Thyroid gland (tissue), 4 donors: ENCODE data around the gene DARS1. TPM values are rescaled to one million over a fixed set of nuclear protein-coding genes. Genes with fewer than 3 reads are reported as not detected.

Source experiments
- DNase-seq, 2 donors: peaks; one replicate each; pipeline ENCODE4 v3.0.0-alpha.2; 2019
- H3K27ac ChIP-seq, 3 donors: fragments of 200-600 bp; sonication (generic); 1 replicate in 2 of 3; 2 replicates in 1 of 3; pipeline ENCODE4 v1.5.1; 2016 to 2019; ENCODE audit warnings: mild to moderate bottlenecking in 1 of 3, moderate library complexity in 1 of 3
- H3K27me3 ChIP-seq: fragments of 200-600 bp; sonication (generic); one replicate; pipeline ENCODE4 v1.5.1; 2019
- H3K36me3 ChIP-seq, 2 donors: fragments of 200-600 bp; sonication (generic); one replicate each; pipeline ENCODE4 v1.5.1; 2016 to 2019
- H3K4me1 ChIP-seq, 2 donors: fragments of 200-600 bp; sonication (generic); one replicate each; pipeline ENCODE4 v1.5.1; 2017 to 2019
- H3K4me3 ChIP-seq, 3 donors: fragments of 200-600 bp; sonication (generic); replicated peaks in 1 of 3; 1 replicate in 2 of 3; 2 replicates in 1 of 3; pipeline ENCODE4 v1.5.1; 2016; ENCODE audit warnings: mild to moderate bottlenecking in 1 of 3
- H3K9me3 ChIP-seq: fragments of 200-600 bp; sonication (generic); one replicate; pipeline ENCODE4 v1.5.1; 2017
- POLR2A ChIP-seq, 2 donors: fragments of 450-650 bp; IDR thresholded peaks; one replicate each; pipeline ENCODE4 v1.6.1; 2017; ENCODE audit warnings: antibody characterized with exemption in 2 of 2, mild to moderate bottlenecking in 2 of 2, moderate library complexity in 1 of 2
- WGBS, 2 donors: methylation state at CpG; one replicate each; pipeline ENCODE4 v1.1.5; 2017; 5-methylcytosine and 5-hydroxymethylcytosine counted together
- intact Hi-C: fragments of 100-400 bp; cut with DNase I; formaldehyde crosslinking; loops from one replicate; pipeline ENCODE4 v1.15.1; 2023
- total RNA-seq, 4 donors: library from RNA; depleted of rRNA; stranded (reverse); fragments of >200 nt; gene quantifications; one replicate each; pipeline ENCODE4 v1.2.3, GENCODE V29; 2016
- TF ChIP-seq, protein P1 (sequence below), 6 experiments: fragments of 200-600 bp in 3 of 6; fragments of 450-650 bp in 3 of 6; sonication (generic) in 3 of 6; IDR thresholded peaks; one replicate each; pipeline ENCODE4 v1.5.1; 2016 to 2019; ENCODE audit warnings: antibody characterized with exemption in 6 of 6, mild to moderate bottlenecking in 2 of 6, inconsistent platforms in 1 of 6, moderate library complexity in 1 of 6

Gene DARS1
- total RNA-seq, 4 donors from 2014 or later, result 69.6 to 94.4 (median 75.9) TPM

DNA sequence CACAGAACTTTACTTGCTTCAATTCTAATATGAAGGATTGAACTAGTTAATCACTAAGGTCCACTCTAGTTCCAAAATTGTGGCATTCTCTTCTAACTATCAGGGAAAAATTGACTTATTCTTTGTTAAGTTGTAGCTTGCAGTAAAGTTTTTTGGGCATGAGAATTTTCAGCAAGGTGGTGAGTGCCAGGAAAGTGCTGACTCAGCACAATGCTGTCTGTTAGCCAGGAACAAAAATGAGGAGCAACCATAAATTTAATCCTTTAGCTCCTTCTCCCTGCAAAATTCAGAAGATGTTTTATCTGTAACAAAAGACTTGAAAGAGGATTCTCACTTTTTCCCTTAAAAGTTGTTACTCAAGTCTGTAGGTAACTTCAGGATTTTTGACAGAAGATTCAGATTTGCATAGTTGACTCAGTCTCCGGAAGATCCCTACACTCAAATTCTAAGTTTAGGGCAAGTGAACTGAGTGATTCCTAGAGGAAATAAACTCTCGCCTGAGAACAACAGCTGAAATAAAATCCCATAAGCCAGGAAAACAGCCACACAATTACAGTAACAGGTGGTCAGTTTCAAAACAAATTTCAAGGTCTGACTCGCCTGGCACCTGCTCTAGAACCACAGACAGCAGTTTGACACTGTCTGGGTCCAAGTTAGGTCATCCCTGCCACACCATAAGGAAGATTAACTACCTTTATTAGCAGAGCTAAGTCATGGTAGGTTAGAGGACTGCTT is 20.2 kb upstream of the DARS1 start:
- Histone ChIP-seq H3K27me3 (no peaks in the 10 kb centered on the region), H3K27ac (no peak overlapping the region), H3K36me3 (no peaks in the 10 kb centered on the region), H3K4me1 (peaks cover 0 to 4% of the 10 kb centered on the region in 2 donors), H3K9me3 (no peaks in the 10 kb centered on the region), H3K4me3 (no peak overlapping the region)
- no peak for TF ChIP-seq POLR2A (IDR thresholded peaks at IDR 0.05)
- TF ChIP-seq, protein P1, sequence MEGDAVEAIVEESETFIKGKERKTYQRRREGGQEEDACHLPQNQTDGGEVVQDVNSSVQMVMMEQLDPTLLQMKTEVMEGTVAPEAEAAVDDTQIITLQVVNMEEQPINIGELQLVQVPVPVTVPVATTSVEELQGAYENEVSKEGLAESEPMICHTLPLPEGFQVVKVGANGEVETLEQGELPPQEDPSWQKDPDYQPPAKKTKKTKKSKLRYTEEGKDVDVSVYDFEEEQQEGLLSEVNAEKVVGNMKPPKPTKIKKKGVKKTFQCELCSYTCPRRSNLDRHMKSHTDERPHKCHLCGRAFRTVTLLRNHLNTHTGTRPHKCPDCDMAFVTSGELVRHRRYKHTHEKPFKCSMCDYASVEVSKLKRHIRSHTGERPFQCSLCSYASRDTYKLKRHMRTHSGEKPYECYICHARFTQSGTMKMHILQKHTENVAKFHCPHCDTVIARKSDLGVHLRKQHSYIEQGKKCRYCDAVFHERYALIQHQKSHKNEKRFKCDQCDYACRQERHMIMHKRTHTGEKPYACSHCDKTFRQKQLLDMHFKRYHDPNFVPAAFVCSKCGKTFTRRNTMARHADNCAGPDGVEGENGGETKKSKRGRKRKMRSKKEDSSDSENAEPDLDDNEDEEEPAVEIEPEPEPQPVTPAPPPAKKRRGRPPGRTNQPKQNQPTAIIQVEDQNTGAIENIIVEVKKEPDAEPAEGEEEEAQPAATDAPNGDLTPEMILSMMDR (IDR thresholded peaks at IDR 0.05), result no peak
- DNase-seq, result no peak
- intact Hi-C loops, result no loop called here
- 85 to 88% methylated on average over 3 of the region's 3 CpGs for WGBS, 2 donors

DNA sequence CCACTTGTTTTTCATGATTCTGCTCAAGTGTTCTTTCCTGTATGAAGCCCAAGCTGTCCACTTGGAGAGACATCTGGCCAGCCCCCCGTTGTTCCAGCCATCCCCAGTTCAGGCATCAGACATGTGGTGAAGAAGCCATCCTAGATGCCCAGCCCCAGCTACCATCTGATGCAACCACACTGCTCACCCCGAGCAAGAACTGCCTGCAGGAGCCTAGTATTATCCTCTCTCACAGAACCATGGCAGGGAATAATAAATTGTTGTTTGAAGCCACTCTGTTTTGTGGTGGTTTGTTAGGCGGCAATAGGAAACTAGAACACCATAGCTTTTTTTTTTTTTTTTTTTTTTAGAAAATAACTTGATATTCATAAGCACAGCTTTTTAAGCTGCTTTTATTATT is 19.5 kb upstream of the DARS1 start:
- Histone ChIP-seq H3K4me3 (no peak overlapping the region), H3K36me3 (no peaks in the 10 kb centered on the region), H3K27ac (no peak overlapping the region), H3K9me3 (no peaks in the 10 kb centered on the region), H3K4me1 (peaks cover 0 to 7% of the 10 kb centered on the region in 2 donors), H3K27me3 (no peaks in the 10 kb centered on the region)
- 90 to 92% methylated on average over 3 of the region's 3 CpGs for WGBS, 2 donors
- intact Hi-C loops, result no loop called here
- TF ChIP-seq, protein P1 (IDR thresholded peaks at IDR 0.05), result no peak
- no peak for TF ChIP-seq POLR2A (IDR thresholded peaks at IDR 0.05)
- no peak for DNase-seq

DNA sequence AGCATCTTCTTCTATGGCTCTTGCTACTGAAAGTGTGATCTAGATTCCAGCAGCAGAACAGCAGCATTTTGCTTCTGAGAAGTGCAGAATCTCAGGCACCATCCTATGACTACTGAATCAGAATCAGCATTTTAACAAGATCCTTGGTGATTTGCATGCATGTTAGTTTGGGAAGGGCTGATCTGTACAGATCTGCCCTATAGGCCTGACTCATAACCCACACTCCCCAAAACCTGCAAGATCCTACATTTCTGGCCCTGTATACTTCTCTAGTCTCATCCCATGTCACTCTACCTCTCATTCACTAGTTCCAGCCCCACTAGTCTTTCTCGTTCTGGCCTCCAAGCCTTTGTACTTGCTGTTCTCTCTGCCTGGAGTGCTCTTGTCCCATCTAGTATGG is 15.7 kb upstream of the DARS1 start:
- DNase-seq, result no peak
- H3K36me3 ChIP-seq, result no peaks in the 10 kb centered on the region
- peaks cover 0 to 7% of the 10 kb centered on the region in 2 donors for H3K4me1 ChIP-seq
- H3K4me3 ChIP-seq, result no peak overlapping the region
- no peaks in the 10 kb centered on the region for H3K27me3 ChIP-seq
- TF ChIP-seq POLR2A (IDR thresholded peaks at IDR 0.05), result no peak
- TF ChIP-seq, protein P1 (IDR thresholded peaks at IDR 0.05), result no peak
- no peak overlapping the region for H3K27ac ChIP-seq
- no peaks in the 10 kb centered on the region for H3K9me3 ChIP-seq
- 90 to 97% methylated on average over 1 of the region's 1 CpG for WGBS, 2 donors
- intact Hi-C loops, result no loop called here

DNA sequence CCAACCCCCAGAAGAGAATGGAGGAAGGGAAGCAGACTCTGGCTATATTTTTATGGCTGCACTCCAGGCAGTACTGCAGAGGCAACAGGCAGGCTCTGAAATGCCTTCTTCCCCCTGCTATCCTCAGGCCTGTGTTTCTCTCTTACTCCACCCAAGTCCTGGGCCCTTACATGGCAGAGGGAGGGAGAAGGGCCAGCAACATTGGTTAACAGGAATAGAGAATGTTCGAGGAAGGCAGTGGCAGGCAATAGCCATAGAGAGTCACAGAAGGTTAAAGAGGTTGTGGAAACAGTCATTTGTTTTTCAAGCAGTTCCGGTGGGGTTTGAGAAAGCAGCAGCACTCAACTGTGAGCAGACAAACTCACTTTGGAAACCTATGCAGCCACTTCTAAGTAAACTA is 15.1 kb upstream of the DARS1 start:
- H3K27ac ChIP-seq, result no peak overlapping the region
- no peak for DNase-seq
- WGBS, 2 donors, result 6 to 12% methylated on average over 2 of the region's 2 CpGs
- TF ChIP-seq, protein P1 (IDR thresholded peaks at IDR 0.05), result no peak
- TF ChIP-seq POLR2A (IDR thresholded peaks at IDR 0.05), result no peak
- H3K4me3 ChIP-seq, result no peak overlapping the region
- no peaks in the 10 kb centered on the region for H3K9me3 ChIP-seq
- no peaks in the 10 kb centered on the region for H3K27me3 ChIP-seq
- intact Hi-C loops, result no loop called here
- no peaks in the 10 kb centered on the region for H3K36me3 ChIP-seq
- peaks cover 0 to 7% of the 10 kb centered on the region in 2 donors for H3K4me1 ChIP-seq

DNA sequence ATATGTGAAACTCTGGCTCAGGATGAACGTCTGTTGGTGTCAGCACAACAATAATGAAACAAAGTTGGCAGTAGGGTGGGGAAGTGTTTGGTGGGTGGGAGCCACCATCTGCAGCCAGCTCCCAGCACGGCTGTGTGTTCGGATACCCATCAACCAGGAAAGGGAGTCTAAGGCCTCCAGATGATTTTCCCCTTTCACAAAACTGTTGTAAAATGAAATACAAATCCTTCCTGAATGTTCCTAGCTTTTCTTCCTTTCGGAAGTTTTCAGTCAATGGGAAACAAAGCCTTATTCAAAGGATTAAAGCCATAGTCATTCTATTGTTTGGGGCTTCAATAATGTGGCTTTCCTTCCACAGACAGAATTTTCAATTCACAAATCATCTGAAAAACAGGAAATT is 14.5 kb upstream of the DARS1 start:
- WGBS, 2 donors, result 81 to 89% methylated on average over 4 of the region's 4 CpGs
- H3K4me3 ChIP-seq, result no peak overlapping the region
- no peaks in the 10 kb centered on the region for H3K9me3 ChIP-seq
- H3K27me3 ChIP-seq, result no peaks in the 10 kb centered on the region
- H3K36me3 ChIP-seq, result no peaks in the 10 kb centered on the region
- no peak for DNase-seq
- H3K27ac ChIP-seq, result no peak overlapping the region
- H3K4me1 ChIP-seq, result peaks cover 0 to 7% of the 10 kb centered on the region in 2 donors
- intact Hi-C loops, result no loop called here
- TF ChIP-seq POLR2A (IDR thresholded peaks at IDR 0.05), result no peak
- TF ChIP-seq, protein P1 (IDR thresholded peaks at IDR 0.05), result no peak
